ENCODE results near the gene ZIC5. TPM values are rescaled to one million over a fixed set of nuclear protein-coding genes. Genes with fewer than 3 reads are reported as not detected.

Gene ZIC5
- total RNA-seq, 1 donor from 2014 or later: 0.27 TPM

- FAIRE-seq (no peak), DNase-seq (ENCODE audit: low read depth) (no peak)
- Histone ChIP-seq H3K4me1 (ENCODE audit: insufficient read depth, low read length) (peaks cover 3% of the 10 kb centered on the region), H3K27ac (ENCODE audit: low read depth, low read length) (peak within 1 kb of the TSS; percentile 68), H3K36me3 (ENCODE audit: insufficient read depth, low read length) (no peaks in the 10 kb centered on the region), H3K27me3 (ENCODE audit: insufficient read depth, low read length) (peaks cover 59% of the 10 kb centered on the region), H3K4me2 (ENCODE audit: low read length) (peak within 1 kb of the TSS; percentile 81), H3K9me3 (ENCODE audit: insufficient read depth, low read depth, low read length) (no peaks in the 10 kb centered on the region), H3K4me3 (ENCODE audit: insufficient read depth, low read depth, low read length) (peak within 1 kb of the TSS; percentile 73), H4K20me1 (ENCODE audit: insufficient read depth, low read length) (peaks cover 25% of the 10 kb centered on the region), H3K9ac (ENCODE audit: low read length) (peak within 1 kb of the TSS; percentile 87), H2AFZ (ENCODE audit: low read depth, low read length) (peak within 1 kb of the TSS; percentile 62), H3K79me2 (ENCODE audit: insufficient read depth, low read length) (peaks cover 43% of the 10 kb centered on the region)
- Mint-ChIP-seq H3K27ac (ENCODE audit: unreplicated experiment) (no peak within 1 kb of the TSS), H3K27me3 (ENCODE audit: low read depth, unreplicated experiment) (peaks cover 57% of the 10 kb centered on the region), H3K9me3 (ENCODE audit: unreplicated experiment) (peaks cover 19% of the 10 kb centered on the region), H3K4me3 (ENCODE audit: unreplicated experiment) (peak within 1 kb of the TSS; percentile 79), H3K36me3 (ENCODE audit: low read depth, unreplicated experiment) (no peaks in the 10 kb centered on the region), H3K4me1 (ENCODE audit: low read depth, unreplicated experiment) (peaks cover 4% of the 10 kb centered on the region)
- TF ChIP-seq, protein P1, sequence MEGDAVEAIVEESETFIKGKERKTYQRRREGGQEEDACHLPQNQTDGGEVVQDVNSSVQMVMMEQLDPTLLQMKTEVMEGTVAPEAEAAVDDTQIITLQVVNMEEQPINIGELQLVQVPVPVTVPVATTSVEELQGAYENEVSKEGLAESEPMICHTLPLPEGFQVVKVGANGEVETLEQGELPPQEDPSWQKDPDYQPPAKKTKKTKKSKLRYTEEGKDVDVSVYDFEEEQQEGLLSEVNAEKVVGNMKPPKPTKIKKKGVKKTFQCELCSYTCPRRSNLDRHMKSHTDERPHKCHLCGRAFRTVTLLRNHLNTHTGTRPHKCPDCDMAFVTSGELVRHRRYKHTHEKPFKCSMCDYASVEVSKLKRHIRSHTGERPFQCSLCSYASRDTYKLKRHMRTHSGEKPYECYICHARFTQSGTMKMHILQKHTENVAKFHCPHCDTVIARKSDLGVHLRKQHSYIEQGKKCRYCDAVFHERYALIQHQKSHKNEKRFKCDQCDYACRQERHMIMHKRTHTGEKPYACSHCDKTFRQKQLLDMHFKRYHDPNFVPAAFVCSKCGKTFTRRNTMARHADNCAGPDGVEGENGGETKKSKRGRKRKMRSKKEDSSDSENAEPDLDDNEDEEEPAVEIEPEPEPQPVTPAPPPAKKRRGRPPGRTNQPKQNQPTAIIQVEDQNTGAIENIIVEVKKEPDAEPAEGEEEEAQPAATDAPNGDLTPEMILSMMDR (IDR thresholded peaks at IDR 0.05; ENCODE audit: insufficient read depth, low read depth, low read length): no peak
- peak; percentile 0 for TF ChIP-seq EZH2 (IDR thresholded peaks at IDR 0.05; ENCODE audit: insufficient read depth, low read length)
These were observed 10.1 kb upstream of the ZIC5 start, which contains the start of gene ZIC2 for GRCh38 chr13:99981735-99982035. TSS of gene ZIC2 (plus strand) at chr13:99981784. CDS start at chr13:99982065, 281 bp downstream.

DNA sequence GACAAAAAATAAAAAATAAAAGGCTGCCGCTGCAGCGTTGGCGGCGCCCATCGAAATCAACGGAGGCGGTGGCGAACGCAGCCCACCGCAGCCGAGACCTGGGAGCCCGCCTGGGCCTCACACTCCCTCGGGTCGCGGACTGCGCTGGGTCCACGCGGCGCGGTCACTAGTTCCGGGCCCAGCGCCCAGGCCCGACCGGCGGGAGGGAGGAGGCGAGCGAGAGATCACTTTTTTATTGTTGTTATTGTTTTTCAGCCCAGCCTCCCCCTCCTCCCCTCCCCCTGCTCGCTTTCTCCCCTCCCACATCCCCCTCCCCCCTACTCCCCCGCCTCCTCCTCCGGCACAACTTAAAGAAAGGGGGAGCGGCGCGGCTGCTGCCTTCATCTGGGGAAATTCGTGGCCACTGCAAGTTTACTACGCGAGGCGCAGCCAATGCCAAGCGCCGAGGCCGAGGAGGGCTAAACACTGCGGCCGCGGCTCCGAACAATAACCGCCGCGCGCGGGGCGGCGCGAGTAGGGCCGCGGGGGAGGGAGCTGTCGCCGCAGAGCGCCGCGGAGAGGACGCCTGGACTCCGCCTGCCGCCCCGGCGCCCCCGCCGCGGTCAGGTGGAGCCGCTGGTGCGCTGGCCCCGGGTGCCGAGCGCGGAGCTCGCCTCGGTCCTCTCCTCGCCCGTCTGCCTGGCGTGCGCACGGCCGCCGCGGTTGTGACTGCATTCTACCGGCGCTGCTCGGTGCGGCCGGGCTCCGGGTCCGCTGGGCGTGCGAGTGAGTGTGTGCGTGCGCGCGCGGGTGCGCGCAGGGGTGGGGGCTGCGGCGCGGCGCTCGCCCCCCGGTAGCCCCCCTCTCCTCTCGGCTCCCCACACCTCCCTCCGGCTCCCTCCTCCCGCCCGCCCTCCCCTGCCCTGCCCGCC is 9.5 kb upstream of the ZIC5 start:
- peak overlapping the region; percentile 81 for H3K4me2 ChIP-seq (ENCODE audit: low read length)
- peak overlapping the region; percentile 54 for H3K9ac ChIP-seq (ENCODE audit: low read length)
- H3K4me3 Mint-ChIP-seq (ENCODE audit: unreplicated experiment): no peak overlapping the region
- peaks cover 4% of the 10 kb centered on the region for H3K4me1 Mint-ChIP-seq (ENCODE audit: low read depth, unreplicated experiment)
- peak overlapping the region; percentile 59 for H3K4me3 ChIP-seq (ENCODE audit: insufficient read depth, low read depth, low read length)
- H3K27ac Mint-ChIP-seq (ENCODE audit: unreplicated experiment): no peak overlapping the region
- peaks cover 37% of the 10 kb centered on the region for H3K79me2 ChIP-seq (ENCODE audit: insufficient read depth, low read length)
- H2AFZ ChIP-seq (ENCODE audit: low read depth, low read length): peak overlapping the region; percentile 62
- no peaks in the 10 kb centered on the region for H3K9me3 ChIP-seq (ENCODE audit: insufficient read depth, low read depth, low read length)
- H3K27ac ChIP-seq (ENCODE audit: low read depth, low read length): peak overlapping the region; percentile 49
- FAIRE-seq (no peak), DNase-seq (ENCODE audit: low read depth) (peak; percentile 30)
- H3K9me3 Mint-ChIP-seq (ENCODE audit: unreplicated experiment): peaks cover 19% of the 10 kb centered on the region
- H4K20me1 ChIP-seq (ENCODE audit: insufficient read depth, low read length): peaks cover 25% of the 10 kb centered on the region
- H3K36me3 Mint-ChIP-seq (ENCODE audit: low read depth, unreplicated experiment): no peaks in the 10 kb centered on the region
- H3K4me1 ChIP-seq (ENCODE audit: insufficient read depth, low read length): peaks cover 3% of the 10 kb centered on the region
- H3K36me3 ChIP-seq (ENCODE audit: insufficient read depth, low read length): no peaks in the 10 kb centered on the region
- TF ChIP-seq, protein P1 (IDR thresholded peaks at IDR 0.05; ENCODE audit: insufficient read depth, low read depth, low read length): no peak
- TF ChIP-seq EZH2 (IDR thresholded peaks at IDR 0.05; ENCODE audit: insufficient read depth, low read length): no peak
- peaks cover 58% of the 10 kb centered on the region for H3K27me3 ChIP-seq (ENCODE audit: insufficient read depth, low read length)
- H3K27me3 Mint-ChIP-seq (ENCODE audit: low read depth, unreplicated experiment): peaks cover 57% of the 10 kb centered on the region
